NCI-H526 treated with DMSO at 0.1 percent for 48 hours (cell line): Measurements from ENCODE around the gene ENDOU.
"Not testable (repeated sequence)": the region's sequence is repeated elsewhere in the genome, so short reads cannot be mapped to it uniquely, and the experiment has no call there.

Experiments used
- DNase-seq: peaks from one replicate; lab custom pipeline; 2025; lab: John Stamatoyannopoulos, UW

The ENDOU gene

GRCh38 chr12:47686645-47687240 lies 38.5 kb downstream of the ENDOU start:
- no peak for DNase-seq

DNA sequence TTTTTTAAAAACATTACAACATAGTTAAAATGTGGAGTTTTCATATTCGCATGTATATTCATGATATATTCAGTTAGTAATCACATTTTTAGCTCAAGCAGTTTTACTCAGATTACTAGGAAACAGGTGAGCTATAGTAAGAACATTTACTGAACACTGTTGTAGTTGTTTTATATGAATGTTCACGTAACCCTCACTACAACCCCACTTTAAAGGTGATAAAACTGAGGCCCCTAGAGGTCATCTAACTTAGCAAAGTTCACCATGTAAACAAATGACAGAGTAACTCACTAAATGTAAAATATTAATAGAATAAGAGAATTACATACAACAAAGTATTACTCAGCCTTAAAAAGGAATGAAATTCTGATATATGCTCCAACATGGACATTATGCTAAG lies 45.5 kb downstream of the ENDOU start:
- no peak for DNase-seq

DNA sequence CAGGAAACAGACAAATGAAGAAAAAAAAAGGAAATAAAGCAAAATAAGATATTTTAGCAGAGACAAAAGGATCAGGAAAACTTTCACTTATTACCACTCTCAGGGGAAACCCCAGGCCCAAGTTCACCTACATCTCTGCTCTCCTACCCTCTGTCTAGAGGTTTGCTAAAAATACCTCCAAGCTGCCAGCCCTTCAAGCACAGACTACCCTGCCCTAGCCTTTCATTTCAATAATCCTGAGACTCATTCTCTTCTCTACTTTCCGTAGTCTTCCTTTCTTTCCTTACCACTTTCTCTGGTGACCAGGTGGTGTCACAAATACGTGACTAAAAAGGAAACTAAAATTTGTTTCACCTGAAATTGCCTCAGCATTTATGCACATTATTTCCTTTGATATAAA lies 53.2 kb downstream of the ENDOU start:
- DNase-seq: no peak

- DNase-seq: not testable (repeated sequence)
Measured at GRCh38 chr12:47667935-47668334, 57.4 kb downstream of the ENDOU start.
